Glomerular visceral epithelial cell (primary cell): Measurements from ENCODE around the gene C16orf96.

Source experiments
- DNase-seq: peaks from one replicate; pipeline ENCODE4 v3.0.0-alpha.2; 2016; ENCODE audit errors: extremely low spot score

The C16orf96 gene

DNA sequence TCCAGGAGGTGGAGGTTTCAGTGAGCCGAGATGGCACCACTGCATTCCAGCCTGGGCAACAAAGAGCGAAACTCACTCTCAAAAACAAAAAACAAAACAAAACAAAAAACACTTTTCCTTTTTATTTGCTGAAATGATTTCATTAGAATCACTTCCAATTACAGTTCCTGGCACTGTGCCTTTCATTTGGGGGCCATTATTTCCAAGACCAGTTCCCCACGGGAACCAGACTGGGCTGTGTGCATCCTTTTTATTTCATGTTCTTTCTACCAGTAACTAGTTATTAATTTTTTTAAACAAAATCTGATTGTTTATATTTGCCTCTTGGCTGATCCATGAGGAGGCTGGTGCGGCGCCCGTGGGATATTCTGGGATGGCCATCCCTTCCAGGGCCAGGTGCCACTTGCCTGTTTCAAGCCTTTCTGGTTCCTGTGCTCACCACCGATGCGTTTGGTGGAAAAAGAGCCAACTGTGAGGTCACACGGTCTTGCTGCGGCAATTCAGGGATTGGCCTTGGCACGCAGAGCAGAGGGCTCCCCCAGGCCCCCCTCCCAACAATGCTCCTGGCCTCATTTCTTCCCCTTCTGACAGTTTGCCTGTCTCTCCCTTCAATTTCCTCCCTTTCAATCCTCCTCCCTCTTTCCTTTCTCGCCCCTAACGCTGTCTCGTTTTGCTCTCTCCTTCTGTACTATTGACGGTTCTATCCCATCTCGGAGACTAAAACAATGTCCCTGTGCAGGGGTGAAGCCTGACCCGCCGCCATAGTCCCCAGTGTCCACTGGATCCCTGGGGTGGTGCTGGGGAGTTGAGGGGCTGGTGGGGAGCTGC lies 45.1 kb downstream of the C16orf96 start:
- DNase-seq: no peak

DNA sequence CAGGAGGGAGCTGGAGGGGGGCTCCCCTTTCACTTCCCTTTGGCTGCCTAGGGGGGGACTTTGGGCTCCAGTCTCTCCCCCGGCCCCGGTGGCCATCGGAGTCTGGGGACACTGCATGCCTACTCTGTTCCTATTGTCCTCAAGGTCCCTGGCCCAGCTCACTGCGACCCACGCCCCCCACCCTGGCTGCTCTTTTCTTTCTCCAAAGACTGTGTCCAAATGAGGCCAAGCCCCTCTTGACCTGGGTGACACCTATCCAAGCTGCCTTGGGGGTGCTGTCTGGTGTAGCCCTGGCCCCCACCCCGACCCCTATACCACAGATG lies 45.7 kb downstream of the C16orf96 start:
- no peak for DNase-seq

DNA sequence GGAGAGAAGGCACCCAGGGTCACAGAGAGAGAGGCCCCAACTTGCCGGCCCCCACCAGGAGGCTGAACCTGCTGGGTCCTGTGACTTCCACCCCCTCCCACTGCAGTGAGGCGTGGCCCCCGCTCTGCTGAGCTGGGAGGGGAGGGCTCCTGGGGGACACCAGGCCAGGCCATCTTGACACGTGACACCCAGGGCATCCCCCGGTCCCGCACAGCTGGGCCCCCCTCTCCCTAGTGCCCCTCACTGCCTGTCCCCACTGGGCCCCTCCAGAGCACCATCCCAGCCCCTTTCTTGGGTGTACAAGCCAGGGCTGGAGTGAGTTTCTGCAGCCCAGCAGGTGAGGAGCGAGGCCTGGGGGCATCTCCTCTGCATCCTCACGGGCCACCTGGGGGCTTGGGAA lies 46.2 kb downstream of the C16orf96 start:
- no peak for DNase-seq

DNA sequence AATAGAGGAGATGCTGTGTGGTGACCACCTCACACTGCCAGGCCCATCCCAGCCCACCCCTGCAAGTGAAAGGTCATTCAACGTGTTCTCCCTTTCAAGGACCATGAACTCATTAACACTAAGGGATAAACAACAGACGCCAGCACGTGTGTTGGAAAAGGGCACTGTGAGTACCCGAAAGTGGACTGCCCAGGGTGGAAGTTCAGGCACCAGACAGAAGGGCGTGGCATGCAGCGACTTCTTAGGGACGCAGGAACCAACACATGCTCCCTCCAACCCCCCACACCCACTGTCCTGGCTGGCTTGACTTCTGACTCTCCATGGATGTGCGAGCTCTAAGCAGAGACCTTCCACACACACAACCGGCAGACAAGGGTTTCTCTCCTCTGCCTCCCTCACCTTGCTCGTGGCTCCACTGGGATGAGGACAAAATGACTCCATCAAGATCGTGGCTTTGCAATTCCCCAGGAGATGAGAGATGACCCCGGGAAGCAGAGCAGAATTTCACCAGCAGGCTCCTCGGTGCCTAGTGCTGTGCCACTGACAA lies 47.6 kb downstream of the C16orf96 start:
- no peak for DNase-seq

DNA sequence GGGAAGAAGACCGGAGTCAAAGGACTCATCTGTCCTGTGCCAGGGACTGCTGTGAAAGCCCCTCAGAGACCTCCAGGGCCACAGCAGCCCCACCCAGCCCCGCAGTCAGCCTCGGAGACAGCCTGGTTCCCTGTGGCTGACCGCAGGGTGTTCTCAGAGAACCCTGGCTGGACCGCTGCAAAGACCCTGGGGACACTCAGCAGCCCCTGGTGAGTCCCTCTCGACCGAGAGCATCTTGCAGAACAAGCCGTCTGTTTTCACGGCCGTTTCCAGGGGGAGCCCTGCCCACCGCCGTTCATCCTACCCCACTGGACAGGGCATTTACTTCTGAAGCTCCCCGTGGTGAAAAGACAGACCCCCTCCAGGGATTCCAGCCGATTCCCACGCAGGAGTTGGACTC lies 48.3 kb downstream of the C16orf96 start:
- no peak for DNase-seq

DNA sequence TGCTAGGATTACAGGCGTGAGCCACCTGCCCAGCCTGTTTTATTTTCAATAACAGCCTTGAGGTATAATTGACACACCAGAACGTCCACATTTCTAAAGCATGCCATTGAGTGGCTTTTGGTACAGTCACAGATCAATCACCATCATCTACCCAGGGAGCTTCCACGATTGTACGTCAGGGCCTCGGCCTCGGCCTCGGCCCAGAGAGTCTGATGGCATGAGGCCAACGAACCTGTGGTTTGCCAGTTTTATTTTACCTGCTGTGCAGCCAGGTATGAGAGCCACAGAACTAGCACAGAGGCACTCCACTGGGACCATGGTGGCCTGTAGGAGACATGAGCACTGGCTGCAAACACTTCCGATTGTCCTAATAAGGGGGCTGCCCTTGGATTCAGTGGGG lies 50.2 kb downstream of the C16orf96 start:
- no peak for DNase-seq

DNA sequence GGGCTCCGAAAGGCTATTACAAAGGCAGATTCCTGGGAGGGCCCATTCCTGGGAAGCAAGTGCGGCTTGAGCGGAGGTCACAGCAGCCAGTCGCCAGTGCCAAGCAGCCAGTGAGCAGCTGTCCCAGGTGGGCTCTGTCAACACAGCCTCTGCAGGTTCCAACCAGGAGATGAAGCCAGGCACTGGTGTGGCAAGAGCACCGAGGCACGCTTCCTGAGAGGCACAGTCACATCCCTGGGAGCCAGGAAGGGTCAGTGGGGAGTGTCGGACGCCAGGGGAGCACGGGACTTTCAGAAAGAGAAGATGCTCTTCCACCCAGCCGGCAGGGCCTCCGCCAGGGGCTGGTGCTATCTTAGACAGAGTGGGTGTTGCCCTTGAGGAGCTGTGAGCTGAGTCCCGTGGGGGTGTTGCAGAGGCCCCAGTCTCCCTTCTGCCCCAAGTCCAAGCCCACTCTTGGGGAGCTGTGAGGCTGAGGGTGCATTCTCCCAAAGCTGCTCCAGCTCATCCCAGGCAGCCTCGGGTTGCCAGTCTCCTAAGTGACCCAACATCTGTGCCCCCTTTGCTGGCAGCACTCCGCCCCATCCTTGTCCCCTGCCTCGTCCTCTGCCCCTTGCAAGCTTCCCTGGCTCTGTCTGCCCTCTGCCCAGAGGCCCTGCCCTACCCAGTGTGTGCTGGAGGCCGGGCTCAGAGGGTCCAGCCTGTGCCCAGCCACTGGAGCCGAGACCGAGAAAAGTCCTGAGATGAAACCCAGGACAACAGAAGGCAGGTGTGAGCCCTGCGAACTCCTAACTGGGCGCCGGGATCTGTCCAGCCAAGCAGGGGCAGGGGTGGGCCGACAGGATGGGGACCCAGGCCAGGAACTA lies 51.9 kb downstream of the C16orf96 start:
- no peak for DNase-seq

DNA sequence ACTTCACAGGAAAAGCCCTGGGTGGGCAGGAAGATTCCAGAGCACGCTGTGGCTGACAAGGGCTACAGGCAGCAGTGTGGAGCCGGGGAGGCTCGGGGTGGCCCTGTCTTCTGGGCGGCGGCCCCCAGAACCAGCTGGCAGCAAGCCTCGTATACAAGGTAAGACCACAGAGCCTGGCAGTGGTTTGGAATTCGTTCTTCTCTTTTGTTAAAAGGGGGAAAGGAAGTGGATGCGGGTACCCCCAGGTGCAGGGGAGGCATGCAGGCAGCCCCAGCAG lies 52.5 kb downstream of the C16orf96 start:
- no peak for DNase-seq

DNA sequence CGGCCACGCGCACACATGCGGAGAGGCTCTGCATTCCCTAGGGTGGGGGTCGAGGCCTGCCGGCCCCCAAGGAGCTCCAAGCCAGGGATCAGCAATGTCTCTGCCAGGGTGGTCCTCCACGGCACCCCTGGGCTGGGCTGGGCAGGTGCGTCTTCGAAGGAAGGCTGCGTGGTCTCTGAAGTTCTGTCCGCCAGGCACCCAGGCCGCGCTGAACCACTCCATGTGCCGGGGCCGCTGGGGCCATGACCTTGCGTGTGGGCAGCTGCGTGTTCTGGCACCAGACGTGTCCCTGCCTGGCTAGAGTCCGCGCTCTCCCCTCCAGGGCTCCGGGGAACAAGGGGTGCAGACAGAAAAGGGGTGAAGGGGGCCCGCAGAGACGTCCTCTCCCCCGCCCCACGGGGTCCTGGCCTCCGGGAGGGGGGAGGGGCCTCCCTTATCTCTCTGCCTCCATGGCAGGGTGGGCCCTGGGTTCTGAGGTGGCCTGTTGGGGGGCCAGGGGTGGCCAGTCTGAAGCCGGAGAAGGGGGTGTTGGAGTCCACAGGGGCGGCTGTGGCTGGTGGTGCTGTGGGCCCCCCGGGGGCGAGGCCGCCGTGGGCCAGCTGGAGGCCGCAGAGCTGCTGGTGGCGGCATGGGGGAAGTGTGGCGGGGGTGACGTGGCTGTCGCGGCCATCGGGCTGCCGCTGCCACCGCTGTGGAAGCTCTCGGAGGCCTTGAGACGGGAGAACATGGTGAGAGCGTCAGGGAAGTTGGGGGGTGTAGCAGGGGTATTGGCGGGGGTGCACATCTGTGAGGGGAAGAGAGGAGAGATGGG lies 53.3 kb downstream of the C16orf96 start:
- no peak for DNase-seq

DNA sequence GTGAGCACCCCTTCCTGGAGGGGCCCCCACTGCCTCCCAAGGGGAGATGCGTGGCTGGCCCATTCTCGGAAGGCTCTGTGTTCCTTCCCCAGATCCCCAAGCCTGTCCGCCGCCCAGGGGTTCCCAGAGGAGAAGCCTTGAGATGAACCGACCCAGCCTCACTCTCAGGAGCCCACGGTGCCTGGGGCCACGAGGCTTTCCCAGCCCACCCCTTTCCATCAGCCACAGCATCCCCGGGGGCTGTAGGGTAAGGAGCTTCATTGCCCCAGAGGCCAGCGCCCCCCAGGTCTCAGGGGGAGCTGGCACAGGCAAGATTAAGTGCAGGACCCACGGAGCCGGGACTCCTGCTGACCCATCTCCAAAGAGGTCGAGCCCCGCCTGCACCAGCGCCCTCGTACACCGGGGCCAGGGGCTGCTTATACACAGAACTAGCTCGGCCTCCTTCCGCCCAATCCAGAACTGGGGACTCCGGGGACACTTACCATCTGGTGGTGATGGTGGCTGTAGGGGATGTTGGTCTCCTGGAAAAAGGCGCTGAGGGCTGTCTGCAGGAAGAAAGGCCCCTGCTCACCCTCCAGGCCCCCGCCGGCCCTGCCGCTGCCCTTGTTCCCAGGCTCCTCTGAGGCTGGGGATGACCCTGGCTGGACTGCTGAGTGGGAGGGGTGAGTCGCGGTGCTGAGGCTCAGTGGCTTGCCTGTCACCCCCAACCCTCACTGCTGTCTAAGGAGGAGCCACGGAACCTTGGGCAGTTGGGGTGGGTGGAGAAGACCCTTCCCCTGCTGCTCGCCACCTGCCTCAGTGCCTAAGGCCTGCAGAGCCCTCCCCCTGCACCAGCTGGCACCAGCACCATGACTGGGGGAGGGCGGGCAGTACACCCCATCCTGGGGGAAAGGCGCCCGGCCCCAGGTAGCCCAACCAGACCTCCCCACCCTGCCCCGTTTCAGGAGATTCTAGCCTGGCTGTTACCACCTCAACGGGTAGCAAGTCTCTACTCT lies 54.2 kb downstream of the C16orf96 start:
- no peak for DNase-seq

DNA sequence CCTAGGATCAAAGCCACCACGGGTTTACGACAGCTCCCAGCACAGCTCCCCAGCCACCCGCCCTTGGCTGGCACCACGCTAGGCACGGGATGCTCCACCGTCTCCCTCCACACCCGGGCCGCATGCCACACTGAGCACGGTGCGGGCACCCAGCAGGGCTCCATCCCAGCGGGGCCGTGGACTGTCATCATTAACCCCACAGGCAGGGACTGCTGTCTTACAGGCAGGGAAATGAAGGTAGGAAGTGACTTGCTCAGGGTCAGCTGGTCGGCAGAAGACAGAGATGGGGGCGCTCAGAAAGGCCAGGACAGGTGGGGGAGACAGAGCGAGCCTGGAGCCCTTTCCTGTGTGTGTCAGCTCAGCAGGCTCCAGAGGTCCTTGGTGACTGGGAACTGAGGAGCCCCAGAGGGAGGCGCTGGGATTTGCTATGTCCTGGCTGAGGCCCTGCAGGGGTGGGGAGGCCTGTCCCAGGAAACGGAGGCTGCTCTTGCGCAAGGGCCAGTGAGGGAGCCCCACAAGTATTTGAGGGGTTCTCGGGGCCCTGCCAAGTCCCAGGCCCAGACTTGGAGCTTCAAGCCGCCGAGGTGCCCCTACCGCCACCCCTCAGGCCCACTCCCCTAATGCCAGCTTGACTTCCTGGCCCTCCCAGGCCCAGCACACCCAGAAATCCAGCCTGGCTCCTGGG lies 55.3 kb downstream of the C16orf96 start:
- DNase-seq: no peak

DNA sequence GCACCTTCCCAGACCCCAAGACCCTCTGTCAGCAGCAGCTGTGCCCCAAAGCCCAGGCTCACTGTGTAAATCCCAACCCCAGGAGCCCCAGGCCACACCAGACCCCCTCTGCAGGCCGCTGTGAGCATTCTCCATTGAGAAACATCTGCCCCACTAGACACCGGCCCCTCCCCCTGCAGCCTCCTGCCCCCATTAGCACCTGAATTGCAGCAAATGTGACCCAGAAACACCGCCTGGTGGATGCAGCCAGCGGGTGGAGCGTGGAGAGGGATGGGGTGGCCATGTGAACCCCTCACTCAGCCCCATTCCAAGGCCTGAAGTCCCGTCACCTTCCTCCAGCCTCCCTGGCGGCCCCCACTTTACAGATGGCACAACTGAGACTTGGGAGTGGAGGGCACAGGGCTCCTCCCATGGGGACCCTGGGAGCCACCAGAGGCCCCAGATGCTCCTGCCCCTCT lies 56.4 kb downstream of the C16orf96 start:
- DNase-seq: no peak

DNA sequence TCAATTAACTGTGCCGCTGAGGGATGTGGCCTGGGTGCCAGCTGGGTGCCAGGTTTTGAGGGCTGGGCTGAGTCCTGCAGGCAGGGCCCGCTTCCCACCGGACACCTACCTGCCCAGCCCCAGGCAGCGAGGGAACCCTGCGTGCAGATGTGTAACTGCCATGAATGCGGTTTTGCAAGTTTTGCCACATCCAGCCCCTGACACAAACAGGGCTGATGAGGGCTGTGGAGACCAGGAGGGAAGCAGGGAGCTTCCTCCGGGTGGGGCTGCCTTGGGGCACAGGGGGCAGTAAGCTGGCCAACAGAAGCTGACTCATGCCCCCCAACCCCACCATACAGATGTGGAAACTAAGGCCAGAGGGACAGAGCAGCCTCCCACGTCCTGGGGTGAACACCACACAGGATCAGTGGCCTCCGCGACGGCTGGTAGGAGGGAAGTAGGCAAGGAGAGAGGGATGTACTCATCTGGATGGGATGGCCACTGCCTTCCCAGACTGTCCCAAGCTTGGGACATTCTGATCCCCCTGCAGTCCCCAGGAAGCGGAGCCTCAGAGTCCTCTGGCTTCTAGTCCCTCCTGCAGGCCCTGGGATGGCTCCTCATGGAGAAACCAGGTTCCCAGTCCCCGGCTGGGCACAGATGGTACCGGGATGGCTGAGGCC lies 57.0 kb downstream of the C16orf96 start:
- no peak for DNase-seq

DNA sequence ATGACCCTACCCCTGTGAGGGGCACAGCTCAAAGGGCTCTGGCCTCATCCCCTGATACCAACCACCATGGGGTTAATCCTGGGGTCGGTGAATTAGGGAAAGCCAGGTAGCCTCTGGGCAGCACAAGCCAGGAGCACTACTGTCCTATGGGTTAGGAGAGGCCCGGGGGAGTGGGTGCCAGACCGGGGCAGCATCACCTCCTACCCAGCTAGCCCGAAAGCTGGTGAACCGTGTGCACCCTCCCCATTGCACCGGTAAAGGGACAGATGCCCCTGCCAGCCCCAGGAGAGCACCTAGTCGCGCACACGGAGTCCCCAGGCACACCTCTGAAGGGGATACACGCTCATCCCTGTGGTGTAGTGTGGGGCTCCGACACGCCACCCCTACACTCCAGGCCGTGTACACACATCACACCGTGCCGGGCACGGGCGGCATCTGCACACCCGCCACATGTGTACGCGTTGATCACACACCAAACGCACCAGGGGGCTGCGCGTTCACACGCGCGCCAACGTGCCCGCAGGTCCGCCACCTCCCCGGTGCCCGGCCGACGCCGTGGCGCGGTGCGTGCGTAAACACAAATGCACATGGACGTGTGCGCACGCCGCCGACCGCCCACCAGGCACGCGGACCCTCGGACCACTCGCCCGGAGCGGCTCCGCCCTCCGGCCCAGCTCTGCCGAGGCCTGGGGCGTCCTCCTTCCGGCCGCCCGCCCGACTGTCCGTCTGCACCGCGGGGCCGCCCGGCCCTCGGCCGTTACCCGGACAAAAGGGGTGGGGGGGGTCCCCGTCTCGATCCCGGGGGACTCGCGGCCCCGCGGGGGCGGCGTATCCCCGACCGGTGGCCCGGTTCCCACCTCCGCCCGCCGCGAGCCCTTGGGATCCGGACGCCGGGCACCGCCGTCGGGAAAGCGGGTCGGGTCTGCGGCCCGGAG lies 57.8 kb downstream of the C16orf96 start:
- peak; percentile 47 for DNase-seq

DNA sequence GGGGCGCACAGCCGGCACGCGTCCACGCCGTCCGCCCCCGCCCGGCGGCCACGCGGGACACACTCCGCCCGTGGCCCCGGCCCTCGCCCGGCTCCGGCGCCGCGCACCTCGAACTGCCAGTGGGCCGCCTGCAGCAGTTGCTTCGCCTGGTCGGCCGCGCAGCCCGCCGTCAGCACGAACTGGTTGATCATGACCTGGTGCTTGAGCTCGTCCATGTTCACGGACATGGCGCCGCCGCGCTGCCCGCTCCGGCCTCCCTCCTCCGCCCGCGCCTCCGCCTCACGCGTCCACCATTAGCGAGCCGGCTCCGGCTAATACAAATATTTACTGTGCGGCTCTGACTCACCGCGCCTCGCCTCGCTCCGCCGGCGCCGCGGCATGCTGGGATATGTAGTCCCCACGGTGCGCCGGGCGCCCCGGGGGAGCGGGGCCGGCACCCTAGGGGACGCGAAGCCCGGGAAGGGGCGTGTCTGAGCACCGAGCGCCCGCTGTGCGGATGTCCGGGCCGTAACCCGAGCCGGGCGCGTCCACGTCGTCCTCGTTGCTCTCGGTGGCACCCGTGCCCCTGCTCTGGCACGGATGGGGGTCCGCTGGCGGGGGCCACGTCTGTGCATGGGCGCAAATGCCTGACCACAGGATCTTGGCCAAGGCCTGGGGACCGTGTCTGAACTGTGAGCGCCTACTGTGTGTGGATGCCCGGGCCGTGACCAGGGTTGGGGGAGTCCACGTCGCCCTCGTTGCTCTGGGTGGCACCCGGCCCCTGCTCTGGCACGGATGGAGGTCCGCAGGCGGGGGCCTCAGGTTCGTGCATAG lies 58.6 kb downstream of the C16orf96 start, which contains the start of gene UBALD1:
Gene UBALD1 (minus strand): TSS at position 318 of the 813 bp plus-strand sequence. CDS start 91 bp downstream, at position 227.
- peak; percentile 86 for DNase-seq

DNA sequence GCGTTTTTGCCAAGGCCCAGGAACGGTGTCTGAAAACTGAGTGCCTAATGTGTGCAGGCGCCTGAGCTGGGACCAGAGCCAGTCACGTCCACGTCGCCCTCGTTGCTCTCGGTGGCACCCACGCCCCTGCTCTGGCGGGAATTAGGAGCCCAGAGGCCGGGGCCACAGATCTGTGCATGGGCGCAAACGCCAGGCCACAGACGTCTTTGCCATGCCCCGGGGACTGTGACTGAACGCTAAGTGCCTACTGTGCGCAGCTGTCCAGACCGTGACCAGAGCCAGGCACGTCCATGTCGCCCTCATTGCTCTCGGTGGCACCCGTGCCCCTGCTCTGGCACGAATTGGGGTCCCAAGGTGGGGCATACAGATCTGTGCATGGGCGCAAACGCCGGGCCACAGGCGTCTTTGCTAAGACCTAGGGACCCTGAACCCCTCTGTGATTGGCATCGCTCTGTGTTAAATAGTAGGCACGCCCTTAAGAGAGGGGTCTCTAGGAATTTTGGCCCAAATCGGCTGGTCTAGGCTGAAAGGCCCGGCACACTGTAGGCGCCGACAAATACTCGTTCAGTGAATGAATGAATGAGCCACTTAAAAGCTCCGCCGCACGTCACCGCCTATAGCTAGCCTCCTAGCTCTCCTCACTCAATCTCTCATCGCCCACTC lies 59.4 kb downstream of the C16orf96 start:
- no peak for DNase-seq
